ENCODE measurements around the gene ANKRD27. TPM values are rescaled to one million over a fixed set of nuclear protein-coding genes. Genes with fewer than 3 reads are reported as not detected.

The ANKRD27 gene
- polyA plus RNA-seq, 4 donors: 11.2 to 24.0 (median 13.5) TPM

GRCh38 chr19:32606289-32606688 is 68.7 kb downstream of the ANKRD27 start:
- H3K27ac ChIP-seq (ENCODE audit: low read depth in 1 of 3, low read length in 2 of 3): no peak overlapping the region
- H3K4me1 ChIP-seq (ENCODE audit: control insufficient read depth in 3 of 3, insufficient read depth in 2 of 3, low read depth in 1 of 3, low read length in 2 of 3): no peaks in the 10 kb centered on the region
- WGBS, 3 donors: 79 to 92% (median 83%) methylated on average over 15 of the region's 15 CpGs
- H3K36me3 ChIP-seq (ENCODE audit: control insufficient read depth in 3 of 3, insufficient read depth in 2 of 3, low read depth in 1 of 3, low read length in 3 of 3): peaks cover 15 to 68% (median 19%) of the 10 kb centered on the region in 3 donors
- H3K4me3 ChIP-seq (ENCODE audit: low read depth in 1 of 3, low read length in 3 of 3): no peak overlapping the region
- no peaks in the 10 kb centered on the region for H3K9me3 ChIP-seq (ENCODE audit: control insufficient read depth in 2 of 2, insufficient read depth in 1 of 2, low read depth in 1 of 2, low read length in 1 of 2)
- no peak for FAIRE-seq
- no peak for DNase-seq
- no peaks in the 10 kb centered on the region for H3K27me3 ChIP-seq (ENCODE audit: control insufficient read depth in 3 of 3, insufficient read depth in 3 of 3, low read length in 3 of 3)

- Histone ChIP-seq H3K27me3 (ENCODE audit: control insufficient read depth in 3 of 3, insufficient read depth in 3 of 3, low read length in 3 of 3) (no peaks in the 10 kb centered on the region), H3K27ac (ENCODE audit: low read depth in 1 of 3, low read length in 2 of 3) (no peak overlapping the region), H3K36me3 (ENCODE audit: control insufficient read depth in 3 of 3, insufficient read depth in 2 of 3, low read depth in 1 of 3, low read length in 3 of 3) (peaks cover 15 to 62% (median 15%) of the 10 kb centered on the region in 3 donors), H3K4me1 (ENCODE audit: control insufficient read depth in 3 of 3, insufficient read depth in 2 of 3, low read depth in 1 of 3, low read length in 2 of 3) (no peaks in the 10 kb centered on the region), H3K4me3 (ENCODE audit: low read depth in 1 of 3, low read length in 3 of 3) (no peak overlapping the region), H3K9me3 (ENCODE audit: control insufficient read depth in 2 of 2, insufficient read depth in 1 of 2, low read depth in 1 of 2, low read length in 1 of 2) (no peaks in the 10 kb centered on the region)
- 95 to 98% (median 97%) methylated on average over 21 of the region's 21 CpGs for WGBS, 3 donors
- no peak for FAIRE-seq
- DNase-seq: no peak
These were observed 69.4 kb downstream of the ANKRD27 start for GRCh38 chr19:32605544-32605943.

DNA sequence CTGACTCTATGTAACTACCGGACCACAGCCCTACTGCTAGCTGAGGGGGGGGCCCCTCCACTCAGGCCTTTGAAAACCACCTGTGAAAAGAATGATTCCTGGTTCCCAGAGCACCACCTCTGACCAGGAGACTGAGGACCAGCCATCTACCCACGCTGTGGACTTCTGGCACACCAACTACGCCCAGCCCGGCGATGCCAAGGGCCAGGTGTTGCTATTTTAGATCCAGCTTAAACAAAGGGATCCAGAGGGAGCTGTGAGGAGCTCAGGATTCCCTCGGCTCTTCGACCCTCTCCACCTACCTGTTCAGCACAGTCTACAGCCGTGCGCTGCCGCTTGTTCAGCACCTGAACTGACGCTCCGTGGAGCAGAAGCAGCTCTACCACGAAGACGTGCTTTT is 71.0 kb downstream of the ANKRD27 start:
- Histone ChIP-seq H3K4me1 (ENCODE audit: control insufficient read depth in 3 of 3, insufficient read depth in 2 of 3, low read depth in 1 of 3, low read length in 2 of 3) (no peaks in the 10 kb centered on the region), H3K27ac (ENCODE audit: low read depth in 1 of 3, low read length in 2 of 3) (no peak overlapping the region), H3K36me3 (ENCODE audit: control insufficient read depth in 3 of 3, insufficient read depth in 2 of 3, low read depth in 1 of 3, low read length in 3 of 3) (peaks cover 11 to 63% (median 15%) of the 10 kb centered on the region in 3 donors), H3K9me3 (ENCODE audit: control insufficient read depth in 2 of 2, insufficient read depth in 1 of 2, low read depth in 1 of 2, low read length in 1 of 2) (no peaks in the 10 kb centered on the region), H3K4me3 (ENCODE audit: low read depth in 1 of 3, low read length in 3 of 3) (no peak overlapping the region), H3K27me3 (ENCODE audit: control insufficient read depth in 3 of 3, insufficient read depth in 3 of 3, low read length in 3 of 3) (no peaks in the 10 kb centered on the region)
- 97% methylated on average over 14 of the region's 14 CpGs for WGBS, 3 donors
- DNase-seq (no peak), FAIRE-seq (no peak)

DNA sequence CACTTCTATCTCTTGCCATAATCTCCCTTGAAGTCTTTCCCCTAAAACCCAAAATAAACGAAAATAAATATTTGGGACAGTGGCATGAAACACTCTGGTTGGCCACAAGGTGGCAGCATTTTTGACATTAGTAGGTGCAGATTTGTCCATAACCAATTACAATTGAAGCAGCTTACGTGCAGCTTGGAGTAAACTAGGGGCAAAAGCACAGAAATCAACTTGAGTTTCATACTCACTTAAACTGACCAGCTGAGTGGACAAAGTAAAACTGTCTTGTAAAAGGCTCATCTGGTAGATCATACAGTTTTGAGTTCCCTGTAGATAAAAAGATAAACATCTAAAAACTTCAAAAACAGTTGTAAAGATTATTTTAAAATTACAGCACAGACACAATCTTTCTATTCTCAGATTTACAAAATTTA is 75.2 kb downstream of the ANKRD27 start:
- Histone ChIP-seq H3K36me3 (ENCODE audit: control insufficient read depth in 3 of 3, insufficient read depth in 2 of 3, low read depth in 1 of 3, low read length in 3 of 3) (peaks cover 10 to 48% (median 18%) of the 10 kb centered on the region in 3 donors), H3K4me1 (ENCODE audit: control insufficient read depth in 3 of 3, insufficient read depth in 2 of 3, low read depth in 1 of 3, low read length in 2 of 3) (no peaks in the 10 kb centered on the region), H3K27ac (ENCODE audit: low read depth in 1 of 3, low read length in 2 of 3) (no peak overlapping the region), H3K4me3 (ENCODE audit: low read depth in 1 of 3, low read length in 3 of 3) (no peak overlapping the region), H3K9me3 (ENCODE audit: control insufficient read depth in 2 of 2, insufficient read depth in 1 of 2, low read depth in 1 of 2, low read length in 1 of 2) (no peaks in the 10 kb centered on the region), H3K27me3 (ENCODE audit: control insufficient read depth in 3 of 3, insufficient read depth in 3 of 3, low read length in 3 of 3) (no peaks in the 10 kb centered on the region)
- no peak for FAIRE-seq
- DNase-seq: peak; percentile 52 to 62
- WGBS, 3 donors: 6 to 10% (median 9%) methylated on average over 2 of the region's 2 CpGs

GRCh38 chr19:32599258-32599657 is 75.7 kb downstream of the ANKRD27 start:
- Histone ChIP-seq H3K36me3 (ENCODE audit: control insufficient read depth in 3 of 3, insufficient read depth in 2 of 3, low read depth in 1 of 3, low read length in 3 of 3) (peaks cover 9 to 46% (median 20%) of the 10 kb centered on the region in 3 donors), H3K27me3 (ENCODE audit: control insufficient read depth in 3 of 3, insufficient read depth in 3 of 3, low read length in 3 of 3) (no peaks in the 10 kb centered on the region), H3K9me3 (ENCODE audit: control insufficient read depth in 2 of 2, insufficient read depth in 1 of 2, low read depth in 1 of 2, low read length in 1 of 2) (no peaks in the 10 kb centered on the region), H3K27ac (ENCODE audit: low read depth in 1 of 3, low read length in 2 of 3) (no peak overlapping the region), H3K4me1 (ENCODE audit: control insufficient read depth in 3 of 3, insufficient read depth in 2 of 3, low read depth in 1 of 3, low read length in 2 of 3) (no peaks in the 10 kb centered on the region), H3K4me3 (ENCODE audit: low read depth in 1 of 3, low read length in 3 of 3) (no peak overlapping the region)
- WGBS, 3 donors: 87 to 89% (median 87%) methylated on average over 6 of the region's 6 CpGs
- FAIRE-seq (no peak), DNase-seq (no peak)

GRCh38 chr19:32598022-32598421 is 77.0 kb downstream of the ANKRD27 start:
- FAIRE-seq: no peak
- no peaks in the 10 kb centered on the region for H3K9me3 ChIP-seq (ENCODE audit: control insufficient read depth in 2 of 2, insufficient read depth in 1 of 2, low read depth in 1 of 2, low read length in 1 of 2)
- no peak for DNase-seq
- no peaks in the 10 kb centered on the region for H3K27me3 ChIP-seq (ENCODE audit: control insufficient read depth in 3 of 3, insufficient read depth in 3 of 3, low read length in 3 of 3)
- H3K4me3 ChIP-seq (ENCODE audit: low read depth in 1 of 3, low read length in 3 of 3): no peak overlapping the region
- H3K4me1 ChIP-seq (ENCODE audit: control insufficient read depth in 3 of 3, insufficient read depth in 2 of 3, low read depth in 1 of 3, low read length in 2 of 3): no peaks in the 10 kb centered on the region
- H3K36me3 ChIP-seq (ENCODE audit: control insufficient read depth in 3 of 3, insufficient read depth in 2 of 3, low read depth in 1 of 3, low read length in 3 of 3): peaks cover 7 to 40% (median 19%) of the 10 kb centered on the region in 3 donors
- H3K27ac ChIP-seq (ENCODE audit: low read depth in 1 of 3, low read length in 2 of 3): no peak overlapping the region
- WGBS, 3 donors: 95 to 99% (median 95%) methylated on average over 11 of the region's 11 CpGs

DNA sequence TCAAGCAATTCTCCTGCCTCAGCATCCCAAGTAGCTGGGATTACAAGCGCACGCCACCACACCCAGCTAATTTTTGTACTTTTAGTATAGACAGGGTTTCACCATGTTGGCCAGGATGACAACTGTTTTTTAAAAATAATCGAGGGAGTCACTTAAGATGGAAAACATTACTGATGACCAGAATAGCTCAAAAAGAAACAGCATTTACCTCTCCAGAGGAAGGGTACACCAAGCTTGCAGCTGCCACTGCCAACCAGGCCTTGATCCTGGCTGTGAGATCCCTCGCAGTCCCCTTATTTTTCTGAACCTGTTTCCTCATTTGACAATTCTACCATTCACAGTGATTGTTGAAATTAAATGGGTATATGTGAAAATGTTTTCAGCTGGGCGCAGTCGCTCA is 79.5 kb downstream of the ANKRD27 start:
- Histone ChIP-seq H3K27me3 (ENCODE audit: control insufficient read depth in 3 of 3, insufficient read depth in 3 of 3, low read length in 3 of 3) (no peaks in the 10 kb centered on the region), H3K4me3 (ENCODE audit: low read depth in 1 of 3, low read length in 3 of 3) (no peak overlapping the region), H3K36me3 (ENCODE audit: control insufficient read depth in 3 of 3, insufficient read depth in 2 of 3, low read depth in 1 of 3, low read length in 3 of 3) (peaks cover 7 to 33% (median 16%) of the 10 kb centered on the region in 3 donors), H3K4me1 (ENCODE audit: control insufficient read depth in 3 of 3, insufficient read depth in 2 of 3, low read depth in 1 of 3, low read length in 2 of 3) (no peaks in the 10 kb centered on the region), H3K27ac (ENCODE audit: low read depth in 1 of 3, low read length in 2 of 3) (no peak overlapping the region), H3K9me3 (ENCODE audit: control insufficient read depth in 2 of 2, insufficient read depth in 1 of 2, low read depth in 1 of 2, low read length in 1 of 2) (no peaks in the 10 kb centered on the region)
- FAIRE-seq: no peak
- 94 to 96% (median 94%) methylated on average over 6 of the region's 6 CpGs for WGBS, 3 donors
- no peak for DNase-seq

DNA sequence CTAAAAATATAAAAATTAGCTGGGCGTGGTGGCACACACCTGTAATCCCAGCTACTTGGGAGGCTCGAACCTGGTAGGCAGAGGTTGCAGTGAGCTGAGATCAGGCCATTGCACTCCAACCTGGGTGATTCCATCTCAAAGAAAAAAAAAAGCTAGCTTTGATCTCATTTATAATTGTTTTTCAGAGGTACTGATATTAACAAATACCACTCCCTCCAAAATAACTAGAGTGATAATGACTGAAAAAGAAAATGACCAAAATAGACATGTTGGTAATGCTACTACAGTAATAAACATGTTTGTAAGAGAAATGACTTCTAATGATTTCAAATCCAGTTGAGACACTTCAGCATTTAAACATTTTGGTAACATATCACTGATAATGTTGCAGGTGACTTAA is 81.0 kb downstream of the ANKRD27 start:
- FAIRE-seq (no peak), DNase-seq (no peak)
- H3K4me1 ChIP-seq (ENCODE audit: control insufficient read depth in 3 of 3, insufficient read depth in 2 of 3, low read depth in 1 of 3, low read length in 2 of 3): no peaks in the 10 kb centered on the region
- H3K27me3 ChIP-seq (ENCODE audit: control insufficient read depth in 3 of 3, insufficient read depth in 3 of 3, low read length in 3 of 3): no peaks in the 10 kb centered on the region
- H3K9me3 ChIP-seq (ENCODE audit: control insufficient read depth in 2 of 2, insufficient read depth in 1 of 2, low read depth in 1 of 2, low read length in 1 of 2): no peaks in the 10 kb centered on the region
- 95 to 100% (median 98%) methylated on average over 2 of the region's 2 CpGs for WGBS, 3 donors
- H3K27ac ChIP-seq (ENCODE audit: low read depth in 1 of 3, low read length in 2 of 3): no peak overlapping the region
- no peak overlapping the region for H3K4me3 ChIP-seq (ENCODE audit: low read depth in 1 of 3, low read length in 3 of 3)
- peaks cover 7 to 30% (median 16%) of the 10 kb centered on the region in 3 donors for H3K36me3 ChIP-seq (ENCODE audit: control insufficient read depth in 3 of 3, insufficient read depth in 2 of 3, low read depth in 1 of 3, low read length in 3 of 3)

Data from small intestine (tissue), 7 donors.